HepG2 (cell line): ENCODE measurements around the gene SVOPL. TPM values are rescaled to one million over a fixed set of nuclear protein-coding genes. Genes with fewer than 3 reads are reported as not detected.

Experiments
- ATAC-seq: fragments of 200-7000 bp; cut with Tn5 transposase; 3 replicates; pipeline ENCODE4 v1.9.1; 2020; ENCODE audit warnings: mild to moderate bottlenecking, moderate library complexity
- BruUV-seq: library from RNA; stranded (reverse); fragments of 400-500 nt; replicated peaks from 2 replicates; lab custom pipeline; 2021; lab: Mats Ljungman, UMichigan
- CTCF ChIA-PET: fragments of 300-600 bp; formaldehyde crosslinking; extraction: SDS; loops from one replicate; lab custom pipeline; 2021; ENCODE audit warnings: low total read pairs, inconsistent platforms, low intra/inter-chr PET ratio; lab: Yijun Ruan, JAX
- POLR2A ChIA-PET: fragments of 350-600 bp; sonication (Branson Sonifier 250); formaldehyde crosslinking; loops from one replicate; lab custom pipeline; 2020; ENCODE audit warnings: antibody characterized with exemption, inconsistent platforms; lab: Yijun Ruan, JAX
- DNase-seq: peaks from one replicate; pipeline ENCODE4 v3.0.0-alpha.2; 2015; ENCODE audit warnings: low spot score
- FAIRE-seq: peaks from 3 replicates; lab custom pipeline; 2011; peaks lifted over from hg19 to GRCh38; lab: Jason Lieb, UNC
- H2AFZ ChIP-seq: one replicate; pipeline ENCODE4 v1.6.1; 2011; ENCODE audit warnings: low read length, inconsistent platforms
- H3K27ac ChIP-seq: fragments of 300-600 bp; 3 replicates; pipeline ENCODE4 v1.8.0; 2011; ENCODE audit warnings: mixed run types, mild to moderate bottlenecking, mixed read lengths, low read length, inconsistent platforms; ENCODE audit not compliant: insufficient read depth; ENCODE audit errors: extremely low read length
- H3K27me3 ChIP-seq, 2 experiments: fragments of 200-600 bp in 1 of 2; 2 replicates in 1 of 2; 3 replicates in 1 of 2; pipeline versions ENCODE4 v1.6.0 to v1.8.0; 2011; ENCODE audit warnings: low read length in 2 of 2, mild to moderate bottlenecking in 2 of 2, moderate library complexity in 2 of 2, inconsistent platforms in 1 of 2; ENCODE audit not compliant: insufficient read depth in 2 of 2, control insufficient read depth in 1 of 2
- H3K36me3 ChIP-seq, 2 experiments: fragments of 200-600 bp in 1 of 2; replicated peaks in 1 of 2; 2 replicates in 1 of 2; 3 replicates in 1 of 2; pipeline versions ENCODE4 v1.5.1 to v1.8.0; 2011; ENCODE audit warnings: low read length in 2 of 2, inconsistent platforms in 1 of 2; ENCODE audit not compliant: insufficient read depth in 2 of 2, control insufficient read depth in 1 of 2
- H3K4me1 ChIP-seq: 2 replicates; pipeline ENCODE4 v1.5.1; 2012; ENCODE audit warnings: low read length, inconsistent platforms; ENCODE audit not compliant: insufficient read depth
- H3K4me2 ChIP-seq: 2 replicates; pipeline ENCODE4 v1.6.0; 2011; ENCODE audit warnings: low read depth, low read length, inconsistent platforms
- H3K4me3 ChIP-seq, 3 experiments: fragments of 200-600 bp in 1 of 3; sonication (generic), shearing (Covaris generic) in 1 of 3; replicated peaks in 1 of 3; 2 replicates each; pipeline ENCODE4 v1.5.1; 2011 to 2016; ENCODE audit warnings: low read length in 3 of 3, inconsistent platforms in 2 of 3, low read depth in 2 of 3, mild to moderate bottlenecking in 2 of 3, control low read depth in 1 of 3, mixed read lengths in 1 of 3; ENCODE audit not compliant: insufficient read depth in 1 of 3
- H3K79me2 ChIP-seq: one replicate; pipeline ENCODE4 v1.6.1; 2011; ENCODE audit warnings: low read length, inconsistent platforms; ENCODE audit not compliant: insufficient read depth
- H3K9ac ChIP-seq: 2 replicates; pipeline ENCODE4 v1.6.0; 2011; ENCODE audit warnings: mild to moderate bottlenecking, low read depth, low read length, inconsistent platforms; ENCODE audit not compliant: insufficient read depth
- H3K9me3 ChIP-seq: 2 replicates; pipeline ENCODE4 v1.5.1; 2012; ENCODE audit warnings: mild to moderate bottlenecking, low read length
- H4K20me1 ChIP-seq: 2 replicates; pipeline ENCODE4 v1.6.0; 2011; ENCODE audit warnings: inconsistent platforms, mild to moderate bottlenecking, low read length, moderate library complexity; ENCODE audit not compliant: insufficient read depth
- SOX13 ChIP-seq, 3 experiments: fragments of 450-650 bp in 1 of 3; sonication (generic) in 1 of 3; formaldehyde crosslinking in 1 of 3; IDR thresholded peaks in 2 of 3; conservative IDR thresholded peaks in 1 of 3; 2 replicates each; pipeline versions ENCODE4 v1.5.0 to v1.6.1; 2016 to 2020; ENCODE audit warnings: antibody characterized with exemption in 1 of 3, mild to moderate bottlenecking in 1 of 3, missing compliant biosample characterization in 1 of 3, missing genetic modification reagents in 1 of 3, moderate library complexity in 1 of 3
- SP5 ChIP-seq: IDR thresholded peaks from 2 replicates; pipeline ENCODE4 v1.6.1; 2016; ENCODE audit warnings: low read depth, borderline replicate concordance
- ZBTB39 ChIP-seq: sonication (generic); formaldehyde crosslinking; IDR thresholded peaks from 2 replicates; pipeline ENCODE4 v1.5.0; 2020; ENCODE audit warnings: missing genetic modification reagents
- ZEB1 ChIP-seq: IDR thresholded peaks from 2 replicates; pipeline ENCODE4 v1.6.1; 2012; ENCODE audit warnings: mild to moderate bottlenecking, low read depth, inconsistent platforms; ENCODE audit not compliant: insufficient replicate concordance
- ZNF121 ChIP-seq: sonication (generic); formaldehyde crosslinking; IDR thresholded peaks from 2 replicates; pipeline ENCODE4 v1.5.0; 2020; ENCODE audit warnings: mild to moderate bottlenecking, missing genetic modification reagents
- ZNF672 ChIP-seq: sonication (generic); formaldehyde crosslinking; IDR thresholded peaks from 2 replicates; pipeline ENCODE4 v1.8.1; 2022; ENCODE audit warnings: missing genetic modification reagents
- WGBS: methylation state at CpG from one replicate; pipeline ENCODE4 v1.1.6; 2017; ENCODE audit warnings: low lambda C conversion rate; 5-methylcytosine and 5-hydroxymethylcytosine counted together
- in situ Hi-C: cut with HindIII; loops from 2 replicates; pipeline ENCODE4 v1.10.0; 2017; ENCODE audit warnings: low pct_unique_long_range_greater_than_20kb; ENCODE audit not compliant: extremely low pct_ligation_motif_present
- intact Hi-C: fragments of 100-400 bp; cut with micrococcal nuclease; formaldehyde crosslinking; loops from one replicate; pipeline ENCODE4 v1.10.0; 2022; ENCODE audit not compliant: unreplicated experiment
- polyA plus RNA-seq, 8 experiments: library from polyadenylated mRNA; depleted of rRNA in 3 of 8; stranded (reverse) in 7 of 8; unstranded in 1 of 8; fragments of >200 nt; fragmentation: Illumina TruSeq in 4 of 8; extraction: Trizol in 4 of 8; gene quantifications; 2 replicates each; pipeline versions ENCODE4 v1.2.1 to v1.2.3, GENCODE V29; 2011 to 2016; ENCODE audit warnings: low read depth in 4 of 8, missing spikeins in 1 of 8, mixed read lengths in 1 of 8; ENCODE audit not compliant: insufficient read depth in 1 of 8
- total RNA-seq, 5 experiments: library from RNA; depleted of rRNA; stranded (reverse); fragments of >200 nt; fragmentation: Illumina TruSeq; extraction: Trizol; gene quantifications; 2 replicates each; pipeline ENCODE4 v1.2.3, GENCODE V29; 2016; ENCODE audit warnings: low read depth in 1 of 5
- TF ChIP-seq, protein P1 (sequence below): sonication (generic); formaldehyde crosslinking; IDR thresholded peaks from 2 replicates; pipeline ENCODE4 v1.5.0; 2020; ENCODE audit warnings: mild to moderate bottlenecking, missing genetic modification reagents
- TF ChIP-seq, protein P2 (sequence below): IDR thresholded peaks from 2 replicates; pipeline ENCODE4 v1.6.1; 2012; ENCODE audit warnings: inconsistent platforms

SVOPL gene
- total and polyA plus RNA-seq, 2 of the 13 experiments (the other 11 are each of a cell fraction or from before 2014, with no cell fraction given), result not detected

GRCh38 chr7:138669364-138669763, 31.8 kb downstream of the SVOPL start:
- Histone ChIP-seq H4K20me1 (no peaks in the 10 kb centered on the region), H2AFZ (no peak overlapping the region), H3K4me1 (peaks cover 45% of the 10 kb centered on the region), H3K9me3 (no peaks in the 10 kb centered on the region), H3K4me2 (peak overlapping the region; percentile 20), H3K27ac (no peak overlapping the region), H3K79me2 (no peaks in the 10 kb centered on the region), H3K27me3 (no peaks in the 10 kb centered on the region), H3K36me3 (no peaks in the 10 kb centered on the region), H3K9ac (no peak overlapping the region), H3K4me3 (no peak overlapping the region)
- FAIRE-seq (no peak), DNase-seq (no peak), ATAC-seq (0 out of 3 replicates have a peak, but pooled peaks have one; percentile 16)
- CTCF ChIA-PET, result no interaction called here
- no TSS peak for BruUV-seq
- POLR2A ChIA-PET, result no interaction called here
- 3% methylated on average over 4 of the region's 4 CpGs for WGBS
- TF ChIP-seq SP5 (CRISPR knock-in tag) (peak; percentile 14; the same call in 1 of the 2 replicates), SOX13 (IDR thresholded peaks at IDR 0.05) (no peak), SOX13 (CRISPR knock-in tag; conservative IDR thresholded peaks at IDR 0.05 in 1 of 2, IDR thresholded peaks at IDR 0.05 in 1 of 2) (0 out of 4 replicates have a peak, but pooled peaks of 1 of the 2 experiments have one; percentile 8), ZEB1 (peak; percentile 56), ZNF672 (CRISPR knock-in tag) (no peak)
- intact Hi-C loops (no loop called here), in situ Hi-C loops (no loop called here)

DNA sequence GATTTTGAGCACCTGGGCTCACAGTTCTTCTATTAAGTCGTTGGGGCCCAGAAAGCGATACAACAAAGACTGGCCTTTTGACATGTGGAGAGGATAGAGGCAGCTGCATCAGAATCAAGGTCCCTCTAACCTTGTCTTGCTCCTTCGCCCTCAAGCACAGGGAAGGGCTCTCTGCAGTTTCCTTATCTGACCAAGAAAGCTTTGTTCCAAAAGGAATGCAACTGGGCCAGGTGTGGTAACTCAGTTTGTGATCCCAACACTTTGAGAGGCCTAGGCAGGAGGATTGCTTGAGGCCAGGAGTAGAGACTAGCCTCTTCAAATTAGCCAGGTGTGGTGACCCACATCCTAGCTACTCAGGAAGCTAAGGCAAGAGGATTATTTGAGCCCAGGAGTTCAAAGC, 32.2 kb downstream of the SVOPL start:
- 81% methylated on average over 3 of the region's 3 CpGs for WGBS
- H3K27ac ChIP-seq, result no peak overlapping the region
- H3K9me3 ChIP-seq, result no peaks in the 10 kb centered on the region
- no peaks in the 10 kb centered on the region for H3K79me2 ChIP-seq
- ChIA-PET CTCF (no interaction called here), POLR2A (no interaction called here)
- in situ Hi-C loops (no loop called here), intact Hi-C loops (no loop called here)
- no TSS peak for BruUV-seq
- FAIRE-seq (no peak), DNase-seq (no peak), ATAC-seq (no peak)
- H3K9ac ChIP-seq, result no peak overlapping the region
- no peaks in the 10 kb centered on the region for H4K20me1 ChIP-seq
- peaks cover 49% of the 10 kb centered on the region for H3K4me1 ChIP-seq
- no peaks in the 10 kb centered on the region for H3K36me3 ChIP-seq
- no peaks in the 10 kb centered on the region for H3K27me3 ChIP-seq
- H3K4me2 ChIP-seq, result peak overlapping the region; percentile 20
- H3K4me3 ChIP-seq, result no peak overlapping the region
- TF ChIP-seq ZNF121 (CRISPR knock-in tag) (no peak), ZBTB39 (no peak)
- TF ChIP-seq, protein P1, sequence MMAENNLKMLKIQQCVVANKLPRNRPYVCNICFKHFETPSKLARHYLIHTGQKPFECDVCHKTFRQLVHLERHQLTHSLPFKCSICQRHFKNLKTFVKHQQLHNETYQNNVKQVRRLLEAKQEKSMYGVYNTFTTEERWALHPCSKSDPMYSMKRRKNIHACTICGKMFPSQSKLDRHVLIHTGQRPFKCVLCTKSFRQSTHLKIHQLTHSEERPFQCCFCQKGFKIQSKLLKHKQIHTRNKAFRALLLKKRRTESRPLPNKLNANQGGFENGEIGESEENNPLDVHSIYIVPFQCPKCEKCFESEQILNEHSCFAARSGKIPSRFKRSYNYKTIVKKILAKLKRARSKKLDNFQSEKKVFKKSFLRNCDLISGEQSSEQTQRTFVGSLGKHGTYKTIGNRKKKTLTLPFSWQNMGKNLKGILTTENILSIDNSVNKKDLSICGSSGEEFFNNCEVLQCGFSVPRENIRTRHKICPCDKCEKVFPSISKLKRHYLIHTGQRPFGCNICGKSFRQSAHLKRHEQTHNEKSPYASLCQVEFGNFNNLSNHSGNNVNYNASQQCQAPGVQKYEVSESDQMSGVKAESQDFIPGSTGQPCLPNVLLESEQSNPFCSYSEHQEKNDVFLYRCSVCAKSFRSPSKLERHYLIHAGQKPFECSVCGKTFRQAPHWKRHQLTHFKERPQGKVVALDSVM, result peak; percentile 63
- TF ChIP-seq, protein P2, sequence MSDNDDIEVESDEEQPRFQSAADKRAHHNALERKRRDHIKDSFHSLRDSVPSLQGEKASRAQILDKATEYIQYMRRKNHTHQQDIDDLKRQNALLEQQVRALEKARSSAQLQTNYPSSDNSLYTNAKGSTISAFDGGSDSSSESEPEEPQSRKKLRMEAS, result no peak
- no peak overlapping the region for H2AFZ ChIP-seq
